Measurements from ENCODE around the gene EDIL3. TPM values are rescaled to one million over a fixed set of nuclear protein-coding genes. Genes with fewer than 3 reads are reported as not detected.

The EDIL3 gene
- total and polyA plus RNA-seq, 2 donors (not counting 1 experiment from before 2014, with no cell fraction given): not detected

DNA sequence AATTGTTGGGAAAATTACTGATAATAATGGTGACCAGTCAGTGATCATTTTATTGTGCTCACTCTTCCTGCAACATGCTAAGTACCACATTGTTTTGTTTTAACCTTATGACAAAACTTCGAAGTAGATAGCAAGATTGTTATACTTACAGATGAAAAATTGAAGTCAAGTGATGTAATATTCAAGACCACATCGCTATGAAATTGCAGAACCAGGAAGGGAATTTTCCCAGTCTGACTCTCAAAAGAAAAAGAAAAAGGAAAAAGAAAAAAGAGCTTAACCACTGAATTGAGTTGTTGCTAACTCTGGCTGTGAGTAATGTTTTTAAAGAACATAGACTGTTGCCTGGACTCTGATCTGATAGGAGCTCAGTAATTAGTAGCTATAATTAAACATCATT is 493.4 kb downstream of the EDIL3 start:
- Histone ChIP-seq H4K20me1 (ENCODE audit: control insufficient read depth, insufficient read depth, low read length, poor library complexity, severe bottlenecking) (no peaks in the 10 kb centered on the region), H3K36me3 (replicated peaks in 1 of 2; ENCODE audit: control extremely low read depth in 1 of 2, control insufficient read depth in 1 of 2, extremely low read depth in 1 of 2, insufficient read depth in 2 of 2, low read length in 1 of 2) (no peaks in the 10 kb centered on the region), H3K4me3 (ENCODE audit: control extremely low read depth in 1 of 5, extremely low read depth in 1 of 5, insufficient read depth in 1 of 5, low read depth in 2 of 5, low read length in 4 of 5) (no peak overlapping the region), H3K27ac (ENCODE audit: low read length in 2 of 2) (no peak overlapping the region), H3K4me1 (ENCODE audit: control insufficient read depth in 2 of 2, insufficient read depth in 2 of 2, low read length in 2 of 2) (no peaks in the 10 kb centered on the region), H3K9me3 (ENCODE audit: control extremely low read depth in 1 of 3, control insufficient read depth in 2 of 3, insufficient read depth in 1 of 3, low read length in 2 of 3) (no peaks in the 10 kb centered on the region), H3K79me2 (ENCODE audit: control insufficient read depth, insufficient read depth, low read length) (no peaks in the 10 kb centered on the region), H3K4me2 (replicated peaks; ENCODE audit: low read depth, low read length, poor library complexity, severe bottlenecking) (no peak overlapping the region), H2AFZ (ENCODE audit: insufficient read depth, low read depth, low read length, poor library complexity, severe bottlenecking) (no peak overlapping the region), H3K27me3 (replicated peaks in 1 of 4; ENCODE audit: control extremely low read depth in 1 of 4, control insufficient read depth in 3 of 4, insufficient read depth in 4 of 4, low read length in 3 of 4) (no peaks in the 10 kb centered on the region), H3K9ac (ENCODE audit: low read length) (no peak overlapping the region)
- TF ChIP-seq EZH2 (IDR thresholded peaks at IDR 0.05; ENCODE audit: borderline replicate concordance, insufficient read depth, low read depth, low read length, poor library complexity, severe bottlenecking): no peak
- DNase-seq (no peak), ATAC-seq (ENCODE audit: low read depth) (no peak)
- Mint-ChIP-seq H3K27ac (no peak overlapping the region), H3K4me3 (no peak overlapping the region), H3K4me1 (no peaks in the 10 kb centered on the region), H3K27me3 (no peaks in the 10 kb centered on the region), H3K9me3 (ENCODE audit: insufficient read depth) (no peaks in the 10 kb centered on the region)
- ChIA-PET POLR2A (no interaction called here), CTCF (no interaction called here)
- intact Hi-C loops (cut with micrococcal nuclease): no loop called here
- no CpG with 5 or more reads among the region's 2 CpGs for WGBS (ENCODE audit: insufficient coverage)

Small RNA genes lying within 50 kb of the gene (small RNA-seq; reads per million reads assigned to genes)
- gene RNU6-448P (ENCODE audit: insufficient read length, low read depth, low replicate concordance): not detected

Data from B cell (primary cell).